NCI-H2081 (cell line): Measurements from ENCODE around the gene CHST12.
"Not testable (repeated sequence)": the region's sequence is repeated elsewhere in the genome, so short reads cannot be mapped to it uniquely, and the experiment has no call there.

Experiments
- DNase-seq, 2 experiments: peaks; one replicate each; lab custom pipeline; 2025; lab: John Stamatoyannopoulos, UW

The CHST12 gene

GRCh38 chr7:2403014-2403717, at the start of gene CHST12:
Gene CHST12, plus strand, starts transcription at chr7:2403611. Its CDS starts 29,029 bp downstream, at chr7:2432640.
- peak; percentile 92 to 95 for DNase-seq

- peak; percentile 87 to 88 for DNase-seq
Observed at GRCh38 chr7:2353936-2354185, 49.5 kb upstream of the CHST12 start.

DNA sequence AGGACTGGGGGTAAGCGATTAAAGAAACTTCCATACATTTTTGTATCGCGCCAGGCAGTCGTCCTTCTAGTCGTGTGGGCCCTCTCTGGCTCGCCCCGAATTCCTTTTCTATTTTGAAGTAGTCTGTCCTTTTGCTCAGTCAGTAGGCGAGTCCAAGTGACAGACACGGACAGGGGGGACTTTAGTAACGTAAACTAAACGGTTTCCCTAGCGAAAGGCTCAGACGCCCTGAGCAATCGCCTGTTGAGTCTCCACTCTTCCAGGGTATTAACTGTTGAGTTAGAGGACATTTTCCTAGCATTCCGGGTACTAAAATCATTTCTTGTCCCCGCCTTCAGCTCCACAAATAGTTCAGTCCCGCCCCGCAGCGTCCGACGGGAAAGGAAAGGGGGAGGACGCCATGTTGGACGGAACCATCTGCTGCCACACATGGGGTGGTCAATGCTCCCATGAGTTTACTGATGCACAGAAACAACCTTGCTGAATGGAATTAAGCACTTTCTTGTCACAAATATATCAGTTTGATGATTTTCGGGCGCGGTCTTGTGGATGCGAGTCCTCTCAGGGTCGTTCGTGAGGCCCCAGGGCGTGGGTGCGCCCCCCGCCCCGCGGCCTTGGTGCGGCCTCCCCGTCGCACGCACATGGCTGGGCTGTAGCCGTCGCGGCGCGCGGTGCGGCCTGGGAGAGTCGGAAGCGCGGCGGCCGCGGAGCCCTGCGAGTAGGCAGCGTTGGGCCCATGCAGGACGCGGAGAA, 49.0 kb upstream of the CHST12 start, which contains the start of gene EIF3B:
TSS of gene EIF3B (plus strand) at position 642 of the 753 bp plus-strand sequence. CDS start at position 737, 95 bp downstream.
- DNase-seq, result peak; percentile 95

GRCh38 chr7:2354939-2355704, 48.3 kb upstream of the CHST12 start:
- no peak for DNase-seq

- DNase-seq, result no peak
Observed at GRCh38 chr7:2355705-2356008, 47.8 kb upstream of the CHST12 start.

GRCh38 chr7:2357165-2357564, 46.2 kb upstream of the CHST12 start:
- DNase-seq, result no peak

GRCh38 chr7:2357571-2357970, 45.8 kb upstream of the CHST12 start:
- no peak for DNase-seq

DNA sequence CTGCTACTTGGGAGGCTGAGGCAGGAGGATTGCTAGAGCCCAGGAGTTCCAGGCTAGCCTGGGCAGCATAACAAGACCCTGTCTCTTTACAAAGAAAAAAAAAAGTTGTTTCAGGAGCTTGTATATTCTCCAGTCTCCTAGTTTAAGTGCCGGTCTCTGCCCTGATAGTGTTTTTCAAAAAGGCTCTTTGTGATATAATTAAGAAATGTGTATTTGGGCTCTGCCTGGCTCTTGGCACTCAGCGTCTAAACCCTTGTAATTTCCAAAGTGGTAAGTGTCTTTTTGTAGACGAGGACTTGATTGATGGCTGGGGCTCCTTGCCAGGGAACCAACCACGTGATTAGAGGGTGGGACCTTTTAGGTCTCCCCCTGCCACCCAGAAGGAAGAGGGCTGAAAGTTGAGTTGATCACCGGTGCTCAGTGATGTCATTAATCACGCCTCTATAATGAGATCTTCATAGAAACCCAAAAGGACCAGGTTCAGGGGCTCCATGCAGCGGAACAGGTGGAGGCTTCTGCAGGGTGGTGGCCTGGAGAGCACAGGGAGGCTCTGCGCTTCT, 44.4 kb upstream of the CHST12 start:
- peak in 1 of 2 experiments; percentile 29 for DNase-seq

DNA sequence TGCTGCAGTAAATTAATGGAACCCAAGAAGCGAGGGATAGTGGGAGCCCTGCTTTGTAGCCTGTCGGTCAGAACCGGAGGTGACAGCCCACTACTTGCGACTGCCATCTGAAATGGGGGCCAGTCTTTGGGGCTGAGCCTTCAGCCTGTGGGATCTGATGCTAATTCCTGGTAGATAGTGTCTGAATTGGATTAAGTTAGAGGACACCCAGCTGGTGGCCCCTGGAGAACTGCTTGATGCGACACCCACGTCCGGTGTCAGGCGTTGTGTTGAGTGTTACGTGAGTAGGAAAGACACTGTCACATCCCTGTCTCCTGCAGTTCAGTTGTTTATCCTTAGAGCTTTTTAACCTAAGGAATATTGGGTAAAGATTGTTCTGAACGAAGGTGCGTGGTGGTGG, 43.8 kb upstream of the CHST12 start:
- DNase-seq, result no peak

DNA sequence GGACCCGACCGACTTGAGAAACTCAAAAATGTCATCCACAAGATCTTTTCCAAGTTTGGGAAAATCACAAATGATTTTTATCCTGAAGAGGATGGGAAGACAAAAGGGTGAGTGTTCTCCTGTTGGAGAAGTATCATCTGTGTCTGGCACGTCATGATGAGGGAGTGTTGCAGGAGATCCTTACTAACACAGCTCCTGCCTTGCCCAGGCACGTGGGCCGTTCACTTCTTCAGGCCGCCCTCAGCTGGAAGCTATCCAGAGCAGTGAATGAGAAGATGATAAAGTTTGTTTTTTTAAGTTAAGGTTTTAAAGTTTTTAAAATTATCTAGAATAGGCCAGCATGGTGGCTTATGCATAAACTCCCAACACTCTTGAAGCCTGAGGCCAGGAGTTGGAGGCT, 42.6 kb upstream of the CHST12 start:
- no peak for DNase-seq

GRCh38 chr7:2362385-2363088, 40.9 kb upstream of the CHST12 start:
- DNase-seq, result no peak

GRCh38 chr7:2369139-2369538, 34.3 kb upstream of the CHST12 start:
- no peak for DNase-seq

DNA sequence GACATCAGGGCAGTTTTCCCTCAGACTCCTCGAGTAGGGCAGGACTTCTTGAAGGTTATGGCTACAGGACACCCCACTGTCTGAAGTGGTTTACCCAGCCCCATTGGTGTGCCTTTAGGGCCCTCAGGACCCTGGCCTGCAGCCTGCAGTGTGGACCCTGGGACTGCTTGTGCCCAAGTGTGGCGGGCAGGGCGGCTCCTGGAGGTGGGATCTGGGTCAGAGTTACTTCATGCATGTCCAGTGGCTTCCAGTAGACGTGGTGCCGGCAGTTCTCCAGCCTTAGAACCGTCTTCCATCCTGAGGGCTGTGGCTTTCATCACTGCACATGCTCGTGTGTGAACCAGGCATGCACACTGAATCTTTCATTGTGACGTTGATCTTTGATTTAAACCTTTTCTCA, 32.1 kb upstream of the CHST12 start:
- no peak for DNase-seq

DNA sequence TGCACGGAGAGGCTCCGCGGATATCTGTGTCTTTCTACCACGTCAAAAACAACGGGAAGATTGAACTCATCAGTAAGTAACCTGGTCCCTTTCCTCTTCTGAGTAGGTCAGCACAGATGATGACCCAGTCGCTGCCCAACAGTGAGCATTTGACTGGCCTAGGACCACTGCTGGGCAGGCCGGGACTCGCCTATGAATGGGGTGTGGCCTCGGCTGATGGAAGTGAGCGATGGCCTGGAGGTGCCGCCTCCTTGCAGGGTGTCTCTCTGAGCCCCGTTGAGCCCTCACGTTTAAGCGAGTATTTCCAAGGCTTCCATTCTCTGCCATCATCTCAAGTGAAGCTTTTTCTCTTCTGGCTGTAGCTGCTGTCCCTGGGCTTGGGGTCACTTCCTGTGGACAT, 30.7 kb upstream of the CHST12 start:
- no peak for DNase-seq

GRCh38 chr7:2373124-2373556, 30.3 kb upstream of the CHST12 start:
- DNase-seq, result no peak

GRCh38 chr7:2373646-2374045, 29.8 kb upstream of the CHST12 start:
- DNase-seq, result no peak

DNA sequence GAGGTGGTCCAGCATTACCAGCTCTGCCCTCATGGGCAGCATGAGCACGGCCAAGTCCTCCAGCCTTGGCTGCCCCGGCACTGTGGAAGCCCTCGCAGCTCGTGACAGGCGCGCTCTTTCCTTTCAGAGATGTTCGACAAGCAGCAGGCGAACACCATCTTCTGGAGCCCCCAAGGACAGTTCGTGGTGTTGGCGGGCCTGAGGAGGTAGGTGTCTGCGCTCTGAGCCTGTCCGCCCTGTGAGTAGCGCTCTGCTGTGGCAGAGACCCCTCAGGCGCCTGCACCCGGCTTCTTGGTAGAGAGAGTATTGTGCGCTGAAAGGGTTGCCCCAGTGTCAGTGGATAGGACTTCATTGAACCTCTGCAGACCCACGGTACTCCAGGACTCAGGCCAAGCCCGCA, 29.0 kb upstream of the CHST12 start:
- no peak for DNase-seq

GRCh38 chr7:2374830-2375728, 28.3 kb upstream of the CHST12 start:
- DNase-seq, result no peak

DNA sequence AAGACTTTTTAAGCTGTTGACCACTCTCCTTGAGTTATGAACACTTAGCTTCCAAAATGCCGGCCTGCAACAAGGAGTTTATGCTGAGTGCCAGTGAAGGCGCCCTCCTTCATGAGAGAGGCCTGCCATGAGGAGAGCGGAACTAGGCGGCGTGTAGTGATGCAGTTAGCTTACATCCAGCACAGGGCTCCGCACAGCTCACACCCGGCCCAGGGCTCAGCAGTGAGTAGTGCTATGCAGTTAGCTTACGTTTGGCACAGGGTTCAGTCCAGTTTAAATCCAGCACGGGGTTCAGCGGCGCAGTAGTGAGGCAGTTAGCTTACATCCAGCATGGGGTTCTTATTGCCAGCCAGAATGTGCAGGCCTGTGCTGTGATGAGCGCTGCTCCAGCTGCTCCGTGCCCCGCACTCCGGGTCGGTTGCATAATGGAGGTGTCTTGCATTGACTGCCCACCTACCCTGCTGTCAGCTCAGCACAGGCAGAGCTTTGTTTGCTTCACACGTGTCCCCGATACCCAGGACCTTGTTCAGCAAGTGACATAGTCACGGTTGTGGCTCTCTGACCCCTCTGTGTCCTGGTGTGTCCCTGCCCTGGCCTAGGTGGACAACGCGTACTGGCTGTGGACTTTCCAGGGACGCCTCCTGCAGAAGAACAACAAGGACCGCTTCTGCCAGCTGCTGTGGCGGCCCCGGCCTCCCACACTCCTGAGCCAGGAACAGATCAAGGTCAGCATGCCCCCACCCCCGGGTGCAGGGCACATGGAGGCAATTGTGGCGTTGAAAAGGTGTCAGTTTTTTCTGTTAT, 26.9 kb upstream of the CHST12 start:
- DNase-seq, result no peak

- DNase-seq, result not testable (repeated sequence)
Observed at GRCh38 chr7:2377492-2377891, 25.9 kb upstream of the CHST12 start.
